GM21723 (cell line): ENCODE data around the gene LAGE3.

ENCODE experiments used
- ATAC-seq: cut with Tn5 transposase; IDR thresholded peaks from one replicate; pipeline ENCODE4 v1.9.1; 2021; ENCODE audit warnings: mild to moderate bottlenecking, moderate library complexity; ENCODE audit not compliant: unreplicated experiment

LAGE3 gene

GRCh38 chrX:154477891-154478477, 1.1 kb downstream of the LAGE3 start:
- ATAC-seq = no peak

GRCh38 chrX:154476821-154477220, 2.3 kb downstream of the LAGE3 start:
- no peak for ATAC-seq

DNA sequence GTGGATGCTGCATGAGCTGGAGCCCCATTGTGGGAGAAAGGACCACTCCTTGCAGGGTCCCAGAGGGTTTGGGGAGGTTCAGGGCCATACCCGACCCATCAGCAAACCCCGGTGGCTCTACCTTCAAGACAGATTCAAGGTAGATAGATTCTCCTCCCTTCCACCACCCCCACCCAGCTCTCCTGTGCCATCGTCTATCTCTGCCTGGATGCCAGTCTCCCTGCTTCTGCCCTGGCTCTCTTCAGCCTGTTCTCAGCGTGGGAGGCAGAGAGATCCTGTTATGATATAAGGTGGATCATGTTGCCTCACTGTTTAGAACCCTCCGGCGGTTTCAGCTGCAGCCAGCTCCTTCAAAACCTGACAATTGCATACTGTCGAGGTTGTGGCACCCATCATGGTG, 5.4 kb downstream of the LAGE3 start:
- no peak for ATAC-seq

DNA sequence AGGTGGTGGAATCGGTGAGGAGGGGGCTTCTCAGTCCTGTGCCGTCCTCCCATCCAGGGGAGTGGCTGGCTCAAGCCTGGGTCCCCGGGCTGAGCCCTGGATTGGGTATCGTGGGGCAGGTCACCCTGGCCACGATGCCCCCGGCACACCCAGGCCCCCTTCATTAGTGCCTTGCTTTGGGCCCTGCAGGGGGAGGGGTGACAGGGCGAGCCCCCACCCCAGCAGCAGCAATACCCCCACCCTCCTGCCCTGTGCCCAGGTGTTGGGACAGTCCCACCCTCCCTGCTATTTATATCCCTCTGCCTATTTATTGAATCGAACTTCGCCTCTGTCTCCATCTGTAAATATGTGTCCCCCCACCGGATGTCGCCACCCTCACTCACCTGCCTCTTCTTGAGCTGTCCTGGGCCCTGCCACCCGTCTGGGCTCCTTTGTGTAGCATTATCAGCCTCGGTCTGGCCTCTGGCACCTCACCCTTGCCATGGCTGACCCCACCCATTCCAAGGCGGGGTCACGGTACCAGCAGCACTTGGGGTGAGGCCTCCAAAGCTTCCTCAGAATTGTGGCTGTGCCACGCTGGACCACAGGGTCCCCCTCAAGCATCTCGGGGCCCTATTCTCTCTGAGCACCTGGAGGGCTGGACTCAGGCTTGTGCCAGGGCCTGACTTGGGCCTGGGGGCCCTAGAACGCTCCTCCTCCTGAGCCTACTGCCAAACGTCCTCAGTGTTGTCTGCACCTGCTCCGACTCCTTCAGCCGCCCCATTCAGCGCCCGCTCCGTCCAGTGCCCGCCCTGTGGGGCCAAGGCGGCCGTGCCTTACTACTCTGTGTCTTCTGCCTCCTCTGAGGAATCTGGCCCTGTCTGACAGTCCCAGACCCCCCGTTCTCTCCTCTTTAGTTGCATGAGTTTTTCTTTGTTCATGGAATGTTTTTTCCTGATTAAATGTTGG, 6.1 kb downstream of the LAGE3 start:
- ATAC-seq = no peak

DNA sequence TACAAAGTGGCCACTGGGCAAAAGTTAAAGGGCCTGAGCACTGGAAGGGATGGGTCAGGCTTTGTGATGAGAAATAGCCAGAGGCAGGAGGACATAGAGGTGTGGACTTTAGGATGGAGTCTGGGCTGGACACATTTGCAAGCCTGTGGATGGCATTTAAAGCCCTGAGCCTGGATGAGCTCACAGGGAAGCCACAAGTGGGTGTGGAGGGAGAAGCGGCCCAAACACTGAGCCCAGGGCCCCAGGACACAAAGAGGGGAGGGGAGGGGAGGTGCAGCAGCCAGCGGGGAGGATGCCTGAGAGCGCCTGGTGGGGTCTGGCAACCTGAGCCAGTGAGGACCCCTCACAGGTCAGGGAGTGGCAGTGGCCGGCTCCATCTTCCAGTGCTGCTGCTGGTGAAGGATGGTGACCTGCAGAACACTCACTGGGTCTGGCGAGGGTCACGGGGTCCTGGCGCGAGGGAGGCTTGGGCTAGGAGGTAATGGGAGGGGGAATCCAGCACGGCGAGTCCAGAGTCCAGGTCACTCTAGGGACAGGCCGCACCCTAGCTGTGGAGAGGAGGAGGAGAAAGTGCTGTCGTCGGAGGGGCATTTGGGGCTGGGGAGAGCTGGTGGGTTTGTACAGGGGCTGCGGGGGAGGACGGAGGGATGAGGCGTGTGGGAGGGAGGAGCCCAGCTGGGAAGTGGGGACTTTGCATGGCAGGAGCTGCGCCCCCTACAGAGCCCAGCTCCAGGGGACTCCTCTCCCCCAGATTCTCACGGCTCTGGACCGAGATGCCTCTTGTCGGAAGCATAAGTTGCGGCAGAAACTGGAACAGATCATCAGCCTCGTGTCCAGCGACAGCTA, 7.0 kb downstream of the LAGE3 start:
- no peak for ATAC-seq

DNA sequence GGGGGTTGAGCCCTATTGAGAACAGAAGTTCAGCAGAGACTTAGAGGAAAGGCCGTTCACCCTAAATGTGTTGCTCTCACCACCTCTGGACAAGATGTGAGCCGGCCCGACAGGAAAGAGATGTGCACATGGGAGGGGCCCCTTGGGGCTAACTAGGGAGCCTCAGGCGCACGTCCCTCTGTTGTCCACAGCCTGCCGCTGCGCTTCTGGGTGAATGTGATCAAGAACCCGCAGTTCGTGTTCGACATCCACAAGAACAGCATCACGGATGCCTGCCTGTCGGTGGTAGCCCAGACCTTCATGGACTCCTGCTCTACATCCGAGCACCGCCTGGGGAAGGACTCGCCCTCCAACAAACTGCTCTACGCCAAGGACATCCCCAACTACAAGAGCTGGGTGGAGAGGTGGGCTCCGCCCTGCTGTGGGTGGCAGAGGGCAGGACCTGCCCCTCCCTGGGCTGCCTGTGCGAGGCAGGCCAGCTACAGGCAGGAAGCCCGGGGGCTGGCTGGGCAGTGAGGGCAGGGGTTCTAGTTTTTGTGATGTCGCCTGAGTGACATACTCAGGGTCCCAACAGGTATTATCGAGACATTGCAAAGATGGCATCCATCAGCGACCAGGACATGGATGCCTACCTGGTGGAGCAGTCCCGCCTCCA, 8.0 kb downstream of the LAGE3 start:
- no peak for ATAC-seq

DNA sequence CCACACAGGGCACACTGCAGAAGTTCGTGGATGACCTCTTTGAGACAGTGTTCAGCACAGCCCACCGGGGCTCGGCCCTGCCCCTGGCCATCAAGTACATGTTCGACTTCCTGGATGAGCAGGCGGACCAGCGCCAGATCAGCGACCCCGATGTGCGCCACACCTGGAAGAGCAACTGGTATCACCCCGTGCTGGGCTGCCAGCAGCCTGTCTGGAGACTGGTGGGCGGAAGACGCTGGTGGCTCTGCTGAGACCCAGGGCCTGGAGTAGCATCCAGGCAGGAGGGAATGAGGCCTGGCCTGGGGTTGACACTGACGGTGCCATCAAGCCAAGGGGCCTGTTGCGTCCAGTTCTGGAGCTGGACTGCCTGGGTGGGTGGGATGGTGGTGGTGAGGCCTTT, 8.6 kb downstream of the LAGE3 start:
- no peak for ATAC-seq

DNA sequence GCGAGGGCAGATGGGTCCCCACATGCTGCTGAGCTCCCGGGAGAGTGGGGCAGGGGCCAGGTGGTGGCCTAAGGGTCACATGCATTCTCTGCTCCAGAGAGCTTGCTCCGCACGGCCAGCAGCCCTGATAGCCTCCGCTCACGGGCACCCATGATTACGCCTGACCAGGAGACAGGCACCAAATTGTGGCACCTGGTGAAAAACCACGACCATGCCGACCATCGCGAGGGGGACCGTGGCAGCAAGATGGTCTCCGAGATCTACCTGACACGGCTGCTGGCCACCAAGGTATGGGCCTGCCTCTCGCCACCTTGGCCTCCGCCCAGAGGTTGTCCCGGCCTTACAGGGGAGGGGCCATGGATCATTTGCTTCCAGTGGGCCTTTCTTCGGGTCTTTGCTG, 9.2 kb downstream of the LAGE3 start:
- ATAC-seq = no peak

- no peak for ATAC-seq
These were observed 10.0 kb downstream of the LAGE3 start for GRCh38 chrX:154469114-154469513.

DNA sequence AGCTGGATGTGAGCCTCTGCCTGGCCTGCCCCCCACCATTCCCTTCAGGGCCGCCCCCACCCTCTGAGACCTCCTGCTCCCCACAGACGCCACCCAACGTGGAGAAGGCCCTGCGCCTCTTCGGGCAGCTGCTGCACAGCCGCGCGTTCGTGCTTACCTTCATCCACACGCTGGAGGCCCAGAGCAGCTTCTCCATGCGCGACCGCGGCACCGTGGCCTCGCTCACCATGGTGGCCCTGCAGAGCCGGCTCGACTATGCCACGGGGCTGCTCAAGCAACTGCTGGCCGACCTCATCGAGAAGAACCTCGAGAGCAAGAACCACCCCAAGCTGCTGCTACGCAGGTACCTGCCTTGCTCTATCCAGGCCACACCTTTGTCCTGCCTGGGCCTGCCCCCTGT, 10.9 kb downstream of the LAGE3 start:
- ATAC-seq = no peak

DNA sequence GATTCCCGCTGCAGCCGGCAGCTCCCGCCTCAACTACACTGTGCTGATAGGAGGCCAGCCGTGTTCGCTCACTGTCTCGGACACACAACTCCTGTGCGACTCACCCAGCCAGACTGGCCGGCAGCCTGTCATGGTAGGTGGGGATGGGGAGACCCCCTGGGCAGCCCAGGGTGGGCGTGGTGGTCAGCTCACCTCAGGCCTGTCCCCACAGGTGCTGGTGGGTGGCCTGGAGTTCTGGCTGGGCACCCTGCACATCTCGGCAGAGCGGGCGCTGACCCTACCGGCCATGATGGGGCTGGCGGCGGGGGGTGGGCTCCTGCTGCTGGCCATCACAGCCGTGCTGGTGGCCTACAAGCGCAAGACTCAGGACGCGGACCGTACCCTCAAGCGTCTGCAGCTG, 11.5 kb downstream of the LAGE3 start:
- no peak for ATAC-seq

DNA sequence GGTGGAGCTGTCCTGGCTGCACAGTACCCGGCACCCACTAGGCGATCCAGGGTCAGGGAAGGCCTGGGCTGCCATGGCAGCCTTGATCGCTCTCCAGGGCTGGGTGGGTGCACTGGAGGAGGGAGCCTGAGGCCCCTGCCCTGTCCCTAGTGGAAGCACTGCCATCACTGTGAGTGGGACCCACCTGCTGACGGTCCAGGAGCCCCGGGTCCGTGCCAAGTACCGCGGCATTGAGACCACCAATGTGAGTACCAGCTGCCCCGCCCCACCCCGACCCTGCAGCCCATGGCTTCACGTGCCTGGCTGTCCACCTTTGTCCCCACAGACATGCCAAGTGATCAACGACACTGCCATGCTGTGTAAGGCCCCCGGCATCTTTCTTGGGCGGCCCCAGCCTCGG, 12.2 kb downstream of the LAGE3 start:
- ATAC-seq = no peak

GRCh38 chrX:154466036-154466435, 13.0 kb downstream of the LAGE3 start:
- no peak for ATAC-seq

DNA sequence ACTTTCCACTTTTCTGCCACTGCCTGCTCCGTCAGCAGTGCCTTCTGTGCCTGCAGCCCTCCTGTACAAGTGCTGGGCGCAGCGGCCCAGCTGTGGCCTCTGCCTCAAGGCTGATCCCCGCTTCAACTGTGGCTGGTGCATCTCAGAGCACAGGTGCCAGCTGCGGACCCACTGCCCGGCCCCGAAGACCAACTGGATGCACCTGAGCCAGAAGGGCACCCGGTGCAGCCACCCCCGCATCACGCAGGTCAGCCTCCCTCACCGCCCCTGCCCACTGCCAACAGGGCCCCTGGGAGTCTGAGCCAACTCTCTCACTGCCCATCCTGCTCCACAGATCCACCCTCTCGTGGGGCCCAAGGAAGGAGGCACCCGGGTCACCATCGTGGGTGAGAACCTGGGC, 13.5 kb downstream of the LAGE3 start:
- ATAC-seq = no peak

DNA sequence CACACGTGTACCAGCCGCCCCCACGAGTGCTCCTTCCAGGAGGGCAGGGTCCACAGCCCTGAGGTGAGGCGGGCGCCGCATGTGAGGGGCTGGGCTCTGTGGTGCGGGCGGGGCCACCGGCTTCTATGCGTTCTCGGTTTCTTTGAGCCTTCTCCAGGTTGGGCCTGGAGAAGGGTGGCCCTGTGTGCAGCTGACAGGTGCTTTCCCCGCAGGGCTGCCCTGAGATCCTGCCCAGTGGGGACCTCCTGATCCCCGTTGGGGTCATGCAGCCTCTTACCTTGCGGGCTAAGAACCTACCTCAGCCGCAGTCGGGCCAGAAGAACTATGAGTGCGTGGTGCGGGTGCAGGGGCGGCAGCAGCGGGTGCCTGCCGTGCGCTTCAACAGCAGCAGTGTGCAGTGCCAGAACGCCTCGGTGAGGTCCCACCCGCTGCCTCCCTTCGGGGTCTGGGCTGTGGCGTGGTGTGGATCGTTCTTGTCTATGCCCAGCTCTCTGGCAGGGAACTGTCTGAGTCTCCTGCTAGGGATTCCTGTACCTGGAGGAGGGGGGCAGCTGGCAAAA, 14.2 kb downstream of the LAGE3 start:
- ATAC-seq = no peak

DNA sequence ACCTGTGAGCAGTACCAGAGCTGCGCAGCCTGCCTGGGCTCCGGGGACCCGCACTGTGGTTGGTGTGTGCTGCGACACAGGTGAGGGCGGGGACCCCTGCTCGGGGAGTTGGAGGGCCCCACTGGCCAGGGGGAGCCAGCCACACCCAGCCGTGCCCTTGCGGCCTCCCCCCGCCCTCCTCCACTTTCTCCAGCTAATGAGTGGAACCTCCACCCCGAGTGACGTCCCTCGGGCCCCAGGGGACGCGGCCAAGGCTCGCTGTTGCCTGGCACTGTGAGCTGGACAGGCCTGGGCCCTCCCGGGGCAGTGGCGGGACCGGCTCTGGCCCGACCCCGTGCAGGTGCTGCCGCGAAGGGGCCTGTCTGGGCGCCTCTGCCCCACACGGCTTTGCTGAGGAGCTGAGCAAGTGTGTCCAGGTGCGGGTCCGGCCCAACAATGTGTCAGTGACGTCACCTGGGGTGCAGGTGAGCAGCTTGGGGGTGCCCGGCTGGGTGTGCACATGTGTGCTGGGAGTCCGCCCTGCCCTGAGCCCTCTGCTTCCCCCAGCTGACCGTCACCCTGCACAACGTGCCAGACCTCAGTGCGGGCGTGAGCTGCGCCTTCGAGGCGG, 15.4 kb downstream of the LAGE3 start:
- ATAC-seq = no peak

GRCh38 chrX:154462396-154462795, 16.7 kb downstream of the LAGE3 start:
- ATAC-seq = no peak

DNA sequence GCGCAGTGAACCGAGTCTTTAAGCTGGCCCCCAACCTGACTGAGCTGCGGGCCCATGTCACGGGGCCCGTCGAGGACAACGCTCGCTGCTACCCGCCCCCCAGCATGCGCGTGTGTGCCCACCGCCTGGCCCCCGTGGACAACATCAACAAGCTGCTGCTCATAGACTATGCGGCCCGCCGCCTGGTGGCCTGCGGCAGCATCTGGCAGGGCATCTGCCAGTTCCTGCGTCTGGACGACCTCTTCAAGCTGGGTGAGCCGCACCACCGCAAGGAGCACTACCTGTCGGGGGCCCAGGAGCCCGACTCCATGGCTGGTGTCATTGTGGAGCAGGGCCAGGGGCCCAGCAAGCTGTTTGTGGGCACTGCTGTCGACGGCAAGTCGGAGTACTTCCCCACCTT, 18.8 kb downstream of the LAGE3 start:
- no peak for ATAC-seq

DNA sequence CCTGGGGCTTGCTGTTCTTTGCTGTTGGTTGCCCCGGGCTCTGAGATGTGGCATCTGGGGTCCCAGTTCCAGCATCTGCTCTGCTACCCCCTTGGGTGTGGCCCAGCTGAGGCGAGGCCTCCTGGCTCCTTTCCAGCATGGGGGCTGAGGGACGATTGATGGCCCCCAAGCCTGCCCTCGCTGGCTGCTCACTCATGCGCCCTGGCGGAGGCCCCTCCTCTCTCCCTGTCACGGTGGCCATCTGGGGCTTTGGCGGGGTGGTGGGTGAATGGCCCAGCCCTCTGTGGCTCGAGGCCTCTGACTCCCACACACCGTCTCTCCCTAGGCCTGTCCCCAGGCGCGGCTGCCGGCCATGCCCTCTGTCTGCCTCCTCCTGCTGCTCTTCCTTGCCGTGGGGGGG, 19.2 kb downstream of the LAGE3 start:
- no peak for ATAC-seq
